Measurements from ENCODE around the gene F10.

F10 gene

GRCh38 chr13:113169277-113170272 lies 47.0 kb downstream of the F10 start:
- no peak for DNase-seq (ENCODE audit: extremely low spot score)
- TF ChIP-seq ARNT (IDR thresholded peaks at IDR 0.05), result no peak
- no peak for TF ChIP-seq HDGF (IDR thresholded peaks at IDR 0.05; ENCODE audit: borderline replicate concordance)
- no peak for TF ChIP-seq BHLHE40 (IDR thresholded peaks at IDR 0.05; ENCODE audit: borderline replicate concordance)
- TF ChIP-seq NFRKB (IDR thresholded peaks at IDR 0.05), result no peak
- TF ChIP-seq, protein P1, sequence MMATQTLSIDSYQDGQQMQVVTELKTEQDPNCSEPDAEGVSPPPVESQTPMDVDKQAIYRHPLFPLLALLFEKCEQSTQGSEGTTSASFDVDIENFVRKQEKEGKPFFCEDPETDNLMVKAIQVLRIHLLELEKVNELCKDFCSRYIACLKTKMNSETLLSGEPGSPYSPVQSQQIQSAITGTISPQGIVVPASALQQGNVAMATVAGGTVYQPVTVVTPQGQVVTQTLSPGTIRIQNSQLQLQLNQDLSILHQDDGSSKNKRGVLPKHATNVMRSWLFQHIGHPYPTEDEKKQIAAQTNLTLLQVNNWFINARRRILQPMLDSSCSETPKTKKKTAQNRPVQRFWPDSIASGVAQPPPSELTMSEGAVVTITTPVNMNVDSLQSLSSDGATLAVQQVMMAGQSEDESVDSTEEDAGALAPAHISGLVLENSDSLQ (IDR thresholded peaks at IDR 0.05), result no peak
- no peak for TF ChIP-seq SP1 (IDR thresholded peaks at IDR 0.05)
- TF ChIP-seq ZNF384 (IDR thresholded peaks at IDR 0.05), result no peak
- TF ChIP-seq FOXA1 (IDR thresholded peaks at IDR 0.05), result no peak
- no peak for TF ChIP-seq FOXK2 (IDR thresholded peaks at IDR 0.05)
- TF ChIP-seq CTBP1 (IDR thresholded peaks at IDR 0.05; ENCODE audit: borderline replicate concordance), result no peak
- no peak for TF ChIP-seq LEF1 (IDR thresholded peaks at IDR 0.05; ENCODE audit: borderline replicate concordance)
- no peak for TF ChIP-seq FOXM1 (IDR thresholded peaks at IDR 0.05; ENCODE audit: borderline replicate concordance)
- no peak for TF ChIP-seq SUZ12 (IDR thresholded peaks at IDR 0.05)
- no peak for TF ChIP-seq TARDBP (IDR thresholded peaks at IDR 0.05)
- TF ChIP-seq ELF4 (IDR thresholded peaks at IDR 0.05), result no peak
- no peak for TF ChIP-seq L3MBTL2 (conservative IDR thresholded peaks at IDR 0.05)
- CTCF ChIA-PET, result no interaction called here
- POLR2A ChIA-PET, result no interaction called here

DNA sequence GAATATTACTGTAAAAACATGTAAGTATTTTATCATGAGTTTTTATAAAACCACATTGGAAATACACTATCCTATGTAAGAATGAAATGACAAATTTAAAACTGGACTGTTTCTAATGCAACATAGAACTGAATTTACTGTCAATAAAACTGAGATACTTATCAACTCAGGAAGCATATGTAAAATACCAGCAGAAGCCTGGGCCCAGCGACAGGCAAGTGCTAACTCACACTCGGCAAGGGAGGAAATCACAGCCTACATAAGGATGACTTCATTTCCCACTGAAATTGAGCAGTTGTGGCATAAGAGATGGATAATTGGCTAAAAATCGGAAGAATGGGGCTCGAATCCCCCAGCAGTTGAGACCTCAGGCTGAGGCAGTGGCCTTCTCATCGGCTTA lies 47.9 kb downstream of the F10 start:
- ChIA-PET POLR2A (no interaction called here), CTCF (no interaction called here)
- no peak for DNase-seq (ENCODE audit: extremely low spot score)
- no peak for TF ChIP-seq HDGF (IDR thresholded peaks at IDR 0.05; ENCODE audit: borderline replicate concordance)

- CTCF ChIA-PET, result no interaction called here
- no peak for DNase-seq (ENCODE audit: extremely low spot score)
- TF ChIP-seq NFRKB (IDR thresholded peaks at IDR 0.05) (no peak), BHLHE40 (IDR thresholded peaks at IDR 0.05; ENCODE audit: borderline replicate concordance) (no peak), CTBP1 (IDR thresholded peaks at IDR 0.05; ENCODE audit: borderline replicate concordance) (no peak), ARNT (IDR thresholded peaks at IDR 0.05) (no peak), SUZ12 (IDR thresholded peaks at IDR 0.05) (no peak), FOXA1 (IDR thresholded peaks at IDR 0.05) (no peak), LEF1 (IDR thresholded peaks at IDR 0.05; ENCODE audit: borderline replicate concordance) (no peak), L3MBTL2 (conservative IDR thresholded peaks at IDR 0.05) (no peak), ELF4 (IDR thresholded peaks at IDR 0.05) (no peak), FOXK2 (IDR thresholded peaks at IDR 0.05) (no peak), FOXM1 (IDR thresholded peaks at IDR 0.05; ENCODE audit: borderline replicate concordance) (no peak), ZNF384 (IDR thresholded peaks at IDR 0.05) (no peak), HDGF (IDR thresholded peaks at IDR 0.05; ENCODE audit: borderline replicate concordance) (no peak), SP1 (IDR thresholded peaks at IDR 0.05) (no peak), TARDBP (IDR thresholded peaks at IDR 0.05) (no peak)
- TF ChIP-seq, protein P1 (IDR thresholded peaks at IDR 0.05), result no peak
- POLR2A ChIA-PET, result no interaction called here
Observed at GRCh38 chr13:113171250-113172125, 48.9 kb downstream of the F10 start.

- TF ChIP-seq CTBP1 (IDR thresholded peaks at IDR 0.05; ENCODE audit: borderline replicate concordance) (no peak), NFRKB (IDR thresholded peaks at IDR 0.05) (no peak), LEF1 (IDR thresholded peaks at IDR 0.05; ENCODE audit: borderline replicate concordance) (no peak), FOXK2 (IDR thresholded peaks at IDR 0.05) (no peak), ARNT (IDR thresholded peaks at IDR 0.05) (no peak), ELF4 (IDR thresholded peaks at IDR 0.05) (no peak), TARDBP (IDR thresholded peaks at IDR 0.05) (no peak), SUZ12 (IDR thresholded peaks at IDR 0.05) (no peak)
- ChIA-PET CTCF (no interaction called here), POLR2A (no interaction called here)
Observed at GRCh38 chr13:113172419-113172926, 49.9 kb downstream of the F10 start.

GRCh38 chr13:113176280-113176679 lies 53.7 kb downstream of the F10 start:
- ChIA-PET POLR2A (no interaction called here), CTCF (no interaction called here)
- no peak for TF ChIP-seq SUZ12 (IDR thresholded peaks at IDR 0.05)
- no peak for TF ChIP-seq FOXM1 (IDR thresholded peaks at IDR 0.05; ENCODE audit: borderline replicate concordance)
- TF ChIP-seq SP1 (IDR thresholded peaks at IDR 0.05), result no peak
- no peak for TF ChIP-seq FOXA1 (IDR thresholded peaks at IDR 0.05)
- no peak for TF ChIP-seq HDGF (IDR thresholded peaks at IDR 0.05; ENCODE audit: borderline replicate concordance)
- TF ChIP-seq ARNT (IDR thresholded peaks at IDR 0.05), result no peak
- no peak for TF ChIP-seq TARDBP (IDR thresholded peaks at IDR 0.05)
- no peak for TF ChIP-seq L3MBTL2 (conservative IDR thresholded peaks at IDR 0.05)
- TF ChIP-seq FOXK2 (IDR thresholded peaks at IDR 0.05), result no peak
- TF ChIP-seq ZNF384 (IDR thresholded peaks at IDR 0.05), result no peak
- no peak for TF ChIP-seq NFRKB (IDR thresholded peaks at IDR 0.05)
- no peak for TF ChIP-seq LEF1 (IDR thresholded peaks at IDR 0.05; ENCODE audit: borderline replicate concordance)
- TF ChIP-seq BHLHE40 (IDR thresholded peaks at IDR 0.05; ENCODE audit: borderline replicate concordance), result no peak
- TF ChIP-seq, protein P1 (IDR thresholded peaks at IDR 0.05), result no peak
- no peak for TF ChIP-seq CTBP1 (IDR thresholded peaks at IDR 0.05; ENCODE audit: borderline replicate concordance)
- TF ChIP-seq ELF4 (IDR thresholded peaks at IDR 0.05), result no peak
- DNase-seq (ENCODE audit: extremely low spot score), result no peak

More at GRCh38 chr13:113172419-113172926, 49.9 kb downstream of the F10 start:
- DNase-seq (ENCODE audit: extremely low spot score), result no peak

Measured in HEK293T (cell line).